GM19099 (cell line): Measurements from ENCODE around the gene OTX1.

Experiments
- POLR2A ChIP-seq: IDR thresholded peaks from 3 replicates; pipeline ENCODE4 v1.6.1; 2011; ENCODE audit warnings: low read depth; ENCODE audit not compliant: insufficient read length; ENCODE audit errors: extremely low read depth

Gene OTX1

GRCh38 chr2:63040586-63040985 lies 10.0 kb upstream of the OTX1 start:
- TF ChIP-seq POLR2A = no peak

- no peak for TF ChIP-seq POLR2A
These were observed 9.0 kb upstream of the OTX1 start for GRCh38 chr2:63041592-63041991.

- no peak for TF ChIP-seq POLR2A
These were observed 6.0 kb upstream of the OTX1 start for GRCh38 chr2:63044362-63045327.

- TF ChIP-seq POLR2A = no peak
These were observed 4.1 kb upstream of the OTX1 start for GRCh38 chr2:63046552-63046951.

GRCh38 chr2:63046961-63047320 lies 3.7 kb upstream of the OTX1 start:
- TF ChIP-seq POLR2A = no peak

GRCh38 chr2:63047321-63048279 lies 3.0 kb upstream of the OTX1 start:
- no peak for TF ChIP-seq POLR2A

GRCh38 chr2:63048367-63049171 lies 2.1 kb upstream of the OTX1 start:
- no peak for TF ChIP-seq POLR2A

- TF ChIP-seq POLR2A = no peak
These were observed 1.2 kb upstream of the OTX1 start for GRCh38 chr2:63049211-63049969.

GRCh38 chr2:63049970-63050333 lies 678 bp upstream of the OTX1 start:
- TF ChIP-seq POLR2A = no peak

GRCh38 chr2:63051042-63051794 lies 588 bp downstream of the OTX1 start:
- TF ChIP-seq POLR2A = no peak

GRCh38 chr2:63051795-63052333 lies 1.2 kb downstream of the OTX1 start:
- TF ChIP-seq POLR2A = no peak

- no peak for TF ChIP-seq POLR2A
These were observed 1.9 kb downstream of the OTX1 start for GRCh38 chr2:63052411-63053080.

- TF ChIP-seq POLR2A = no peak
These were observed 2.7 kb downstream of the OTX1 start for GRCh38 chr2:63053081-63053888.
